ENCODE measurements around the gene NMD3. TPM values are rescaled to one million over a fixed set of nuclear protein-coding genes. Genes with fewer than 3 reads are reported as not detected.

The NMD3 gene
- total RNA-seq, 1 donor from 2014 or later, result 44.0 TPM

DNA sequence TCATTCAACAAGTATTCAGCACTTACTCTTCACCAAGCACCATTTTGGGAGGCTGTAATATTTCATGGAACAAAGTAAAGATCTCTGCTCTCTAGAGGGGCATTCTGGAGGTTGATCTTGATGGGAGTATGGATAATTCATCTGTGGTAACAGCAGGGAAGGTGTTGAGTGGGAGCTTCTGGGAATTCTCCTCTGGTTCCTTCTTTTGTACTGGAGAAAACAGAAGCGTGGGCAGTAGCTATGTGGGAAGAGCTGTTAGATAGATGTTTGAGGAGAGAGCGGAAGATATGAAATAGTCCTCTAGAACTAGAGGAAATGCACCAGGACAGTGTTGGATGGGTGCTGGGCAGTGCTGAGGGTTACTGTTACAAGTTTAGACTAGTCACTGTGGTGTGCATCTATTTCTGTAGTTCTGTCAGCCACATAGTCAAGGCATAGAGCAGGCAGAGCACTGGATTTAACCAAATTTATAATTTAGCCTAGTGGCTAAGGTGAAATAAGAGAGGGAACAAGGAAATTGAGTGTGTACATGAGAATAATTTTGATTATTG is 9.6 kb downstream of the NMD3 start:
- intact Hi-C loops (cut with micrococcal nuclease), result no loop called here

DNA sequence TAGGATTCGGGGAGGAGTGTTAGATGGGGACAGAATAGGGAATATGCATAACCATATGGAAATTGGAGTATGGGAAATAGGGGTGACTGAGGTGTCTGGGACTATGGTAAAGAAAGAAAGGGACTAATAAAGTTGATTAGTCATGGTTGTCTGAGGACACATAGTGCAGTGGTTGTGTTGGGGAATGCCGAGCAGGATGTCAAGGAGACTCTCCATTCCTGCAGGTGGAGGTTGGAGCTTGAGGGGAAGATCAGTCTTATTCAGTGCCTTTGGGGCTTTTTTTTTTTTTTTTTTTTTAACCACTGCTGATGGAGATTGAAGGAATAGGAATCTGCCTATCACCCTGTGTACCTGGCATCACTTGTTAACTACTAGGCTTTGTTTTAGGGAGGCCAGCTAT is 10.8 kb downstream of the NMD3 start:
- intact Hi-C loops (cut with micrococcal nuclease), result no loop called here

DNA sequence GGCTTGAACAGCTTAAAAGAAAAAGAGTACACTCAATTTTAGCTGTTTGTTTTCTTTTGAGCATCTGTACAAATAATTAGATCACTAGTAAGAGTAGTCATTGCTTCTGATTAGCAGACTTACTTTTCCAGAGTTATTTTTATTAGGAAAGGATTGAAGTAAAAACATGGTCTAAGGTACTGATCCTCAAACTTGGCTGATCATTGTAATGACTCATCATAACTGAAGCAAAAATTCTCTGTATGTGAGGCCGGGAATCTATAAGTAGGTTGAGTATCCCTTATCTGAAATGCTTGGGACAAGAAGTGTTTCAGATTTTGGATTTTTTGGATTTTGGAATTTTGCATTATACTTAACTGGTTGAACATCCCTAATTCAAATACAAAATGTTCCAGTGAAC is 12.4 kb downstream of the NMD3 start:
- intact Hi-C loops (cut with micrococcal nuclease), result no loop called here

DNA sequence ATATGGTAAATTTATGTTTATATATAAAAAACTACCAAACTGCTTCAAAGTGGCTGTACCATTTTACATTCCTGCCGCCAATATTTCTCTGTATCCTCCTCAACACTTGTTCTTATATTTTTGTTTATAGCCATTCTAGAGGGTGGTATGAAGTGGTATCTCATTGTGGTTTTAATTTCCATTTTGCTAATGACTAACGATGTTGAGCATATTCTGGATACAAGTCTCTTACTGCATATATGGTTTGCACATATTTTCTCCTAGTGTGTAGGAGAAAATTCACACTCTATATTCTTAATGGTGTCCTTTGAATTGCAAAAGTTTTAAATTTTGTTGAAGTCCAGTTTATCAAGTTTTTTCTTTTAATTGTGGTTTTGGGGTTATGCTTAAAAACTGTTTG is 15.1 kb downstream of the NMD3 start:
- intact Hi-C loops (cut with micrococcal nuclease), result no loop called here

DNA sequence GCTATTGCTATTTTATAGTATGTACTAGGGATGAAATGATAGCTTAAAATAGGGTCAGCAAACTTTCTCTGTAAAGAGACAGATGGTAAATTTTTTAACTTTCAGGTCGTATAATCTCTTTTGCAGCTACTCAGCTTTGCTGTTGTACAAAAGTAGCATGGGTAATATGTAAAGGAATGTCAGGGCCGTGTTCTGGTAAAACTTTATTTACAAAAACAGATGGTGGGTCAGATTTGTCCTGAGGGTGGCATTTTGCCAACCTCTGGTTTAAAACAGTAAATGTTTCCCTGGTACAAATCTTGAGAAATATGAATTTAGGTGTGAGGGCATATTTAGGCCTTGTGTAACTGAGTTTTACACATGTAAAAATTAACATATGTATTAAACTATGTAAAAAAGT is 18.6 kb downstream of the NMD3 start:
- intact Hi-C loops (cut with micrococcal nuclease), result no loop called here

DNA sequence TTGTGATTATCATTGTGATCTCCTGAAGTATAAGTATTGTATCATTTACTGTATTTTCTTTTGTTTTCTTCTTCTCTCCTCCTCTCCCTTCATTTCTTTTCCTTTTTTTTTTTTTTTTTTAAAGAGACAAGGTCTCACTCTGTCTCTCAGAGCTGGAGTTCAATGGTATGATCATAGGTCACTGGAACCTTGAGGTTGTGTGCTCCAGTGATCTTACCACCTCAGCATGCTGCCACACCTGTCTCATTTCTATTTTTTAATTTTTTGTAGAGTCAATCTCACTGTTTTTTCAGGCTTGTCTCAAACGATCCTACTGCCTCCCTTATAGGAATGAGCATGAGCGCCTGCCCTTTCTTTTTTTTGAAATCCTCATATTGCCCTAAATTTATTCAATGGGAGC is 23.4 kb downstream of the NMD3 start:
- intact Hi-C loops (cut with micrococcal nuclease), result no loop called here

DNA sequence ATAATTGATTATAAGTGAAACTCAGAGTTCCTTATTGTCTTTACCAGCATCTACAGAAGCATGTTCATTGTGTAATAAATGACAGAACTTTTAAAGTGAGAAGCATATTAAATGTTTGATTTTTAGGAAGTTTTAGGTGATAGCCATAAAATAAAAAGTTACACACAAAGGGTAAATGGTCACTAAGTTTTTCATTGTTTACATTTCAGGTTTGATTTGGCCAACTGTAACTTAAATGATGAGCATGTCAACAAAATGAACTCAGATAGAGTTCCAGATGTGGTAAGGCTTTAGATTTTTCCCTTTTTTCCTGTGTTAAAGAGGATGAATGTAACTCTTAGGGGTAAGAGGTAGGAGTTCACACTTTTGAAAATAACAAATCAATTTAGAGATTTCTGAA is 25.9 kb downstream of the NMD3 start:
- intact Hi-C loops (cut with micrococcal nuclease), result no loop called here

DNA sequence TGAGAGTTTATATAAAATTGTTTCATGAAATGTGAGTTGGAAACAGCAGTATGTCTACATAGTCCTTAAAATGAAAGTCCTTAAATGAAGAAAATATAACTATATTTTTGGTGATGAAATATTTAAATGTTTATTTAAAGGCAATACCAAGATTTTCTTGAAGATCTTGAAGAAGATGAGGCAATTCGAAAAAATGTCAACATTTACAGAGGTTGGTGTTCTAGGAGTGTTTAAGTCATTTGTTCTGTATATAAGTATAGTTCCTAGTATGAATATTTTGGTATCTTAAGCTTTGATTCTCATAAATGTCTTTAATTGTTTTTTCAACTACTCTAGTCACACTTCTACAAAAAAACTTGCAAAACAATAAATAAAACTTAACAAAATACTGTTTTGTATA is 29.0 kb downstream of the NMD3 start:
- intact Hi-C loops (cut with micrococcal nuclease), result no loop called here

DNA sequence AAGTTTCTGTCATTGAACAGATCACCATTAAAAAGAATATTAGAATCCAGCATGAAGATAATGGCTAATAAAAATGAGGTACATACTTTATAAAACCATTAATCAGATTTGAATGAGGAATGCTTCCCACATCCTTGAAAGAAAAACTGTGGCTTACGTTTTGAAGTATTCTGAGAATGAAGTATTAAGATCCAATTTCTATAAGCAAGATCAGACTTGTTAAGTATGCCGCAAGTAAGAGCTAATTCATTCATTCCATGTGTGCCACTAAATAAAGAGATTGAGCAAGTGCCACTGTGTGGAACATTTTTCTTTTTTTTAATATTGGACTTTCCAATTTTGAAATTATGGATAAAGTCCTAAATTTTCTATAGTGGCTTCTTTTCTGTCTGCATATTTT is 30.6 kb downstream of the NMD3 start:
- intact Hi-C loops (cut with micrococcal nuclease), result no loop called here

DNA sequence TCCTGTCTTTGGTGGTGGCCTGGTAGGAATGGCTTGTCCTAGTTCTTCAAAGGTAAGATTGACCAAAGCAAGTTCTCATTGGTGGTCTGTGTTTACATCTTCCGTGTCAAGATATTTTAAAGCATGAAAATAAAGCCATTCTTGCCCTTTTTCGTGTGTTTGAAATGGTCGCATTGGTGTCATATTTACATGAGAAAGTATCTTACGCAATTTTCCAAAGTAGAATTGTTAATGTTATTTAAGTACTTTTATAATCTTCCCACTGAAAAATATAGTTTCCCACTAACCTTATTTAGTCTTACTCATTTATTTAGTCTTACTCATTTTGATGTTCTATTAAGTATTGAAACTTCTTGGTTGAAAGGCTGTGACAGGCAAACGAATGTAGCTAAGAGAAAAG is 31.0 kb downstream of the NMD3 start:
- intact Hi-C loops (cut with micrococcal nuclease), result no loop called here

DNA sequence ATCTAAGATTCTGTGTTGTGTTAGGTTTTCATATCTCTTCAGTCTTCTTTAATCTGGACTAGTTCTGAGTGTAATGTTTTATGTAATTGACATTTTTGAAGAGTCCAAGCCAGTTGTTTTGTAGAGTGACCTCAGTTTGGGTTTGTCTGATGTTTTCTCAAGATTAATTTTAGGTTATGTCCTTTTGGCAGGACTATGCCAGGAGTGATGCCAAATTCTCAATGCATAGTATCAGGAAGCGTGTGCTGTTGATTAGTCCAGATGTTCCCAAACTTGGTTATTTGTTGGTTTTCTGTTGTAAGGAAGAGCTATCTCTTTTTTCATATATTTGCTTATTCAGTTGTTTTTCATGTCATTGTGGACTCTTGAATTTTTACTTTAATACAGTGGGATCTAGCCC is 32.6 kb downstream of the NMD3 start:
- intact Hi-C loops (cut with micrococcal nuclease), result no loop called here

DNA sequence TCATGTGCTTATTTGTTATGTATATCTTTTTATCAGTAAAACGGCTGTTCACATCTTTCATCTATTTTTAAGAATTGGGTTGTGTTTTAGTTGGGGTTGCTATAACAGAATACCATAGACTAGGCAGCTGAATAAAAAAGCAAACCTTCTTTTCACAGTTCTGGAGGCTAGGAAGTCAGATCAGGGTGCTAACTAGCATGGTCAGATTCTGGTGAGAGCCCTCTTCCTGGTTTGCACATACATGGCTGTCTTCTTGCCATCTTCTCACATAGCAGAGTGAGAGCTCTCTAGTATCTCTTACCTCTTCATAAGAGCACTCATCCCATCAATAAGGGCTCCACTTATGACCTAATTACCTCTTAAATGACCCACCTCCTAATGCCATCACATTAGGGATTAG is 33.8 kb downstream of the NMD3 start:
- intact Hi-C loops (cut with micrococcal nuclease), result no loop called here

DNA sequence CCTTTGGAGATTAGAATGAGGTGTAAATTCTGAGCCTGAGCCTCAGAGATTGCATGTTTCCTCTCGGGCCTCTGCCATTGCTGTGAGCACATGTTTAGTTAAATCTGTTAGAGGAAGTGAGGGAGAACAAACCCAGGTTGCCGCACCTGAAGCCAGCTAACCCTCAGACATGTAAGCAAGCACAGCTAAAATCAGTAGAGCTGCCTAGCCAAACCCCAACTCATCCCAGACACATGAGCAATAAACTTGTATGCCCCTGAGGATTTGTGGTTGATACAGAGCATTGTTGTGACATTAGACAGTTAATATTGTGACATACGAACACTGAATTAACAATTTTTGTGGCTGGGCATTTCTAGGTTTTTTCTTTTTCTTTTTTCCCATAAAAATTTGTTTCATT is 41.9 kb downstream of the NMD3 start:
- intact Hi-C loops (cut with micrococcal nuclease), result no loop called here

DNA sequence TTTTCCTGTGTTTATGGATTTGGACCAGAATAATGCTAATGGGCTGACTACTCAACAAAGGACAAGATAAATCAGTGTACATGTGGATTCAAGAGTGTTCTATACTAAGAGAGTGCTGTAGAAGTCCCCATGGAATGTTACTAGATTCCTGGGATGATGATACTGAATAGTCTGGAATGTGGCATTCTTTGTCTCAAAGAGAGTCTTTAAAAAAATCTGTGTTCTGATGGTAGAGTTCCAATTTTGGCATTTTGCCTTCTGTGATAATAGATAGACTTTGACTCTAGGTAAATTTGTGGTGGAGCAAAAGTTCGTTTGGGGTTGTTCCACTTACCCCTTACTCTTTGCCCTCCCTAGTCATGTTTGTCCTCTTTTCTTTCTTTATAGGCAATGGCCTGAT is 43.7 kb downstream of the NMD3 start:
- intact Hi-C loops (cut with micrococcal nuclease), result no loop called here

DNA sequence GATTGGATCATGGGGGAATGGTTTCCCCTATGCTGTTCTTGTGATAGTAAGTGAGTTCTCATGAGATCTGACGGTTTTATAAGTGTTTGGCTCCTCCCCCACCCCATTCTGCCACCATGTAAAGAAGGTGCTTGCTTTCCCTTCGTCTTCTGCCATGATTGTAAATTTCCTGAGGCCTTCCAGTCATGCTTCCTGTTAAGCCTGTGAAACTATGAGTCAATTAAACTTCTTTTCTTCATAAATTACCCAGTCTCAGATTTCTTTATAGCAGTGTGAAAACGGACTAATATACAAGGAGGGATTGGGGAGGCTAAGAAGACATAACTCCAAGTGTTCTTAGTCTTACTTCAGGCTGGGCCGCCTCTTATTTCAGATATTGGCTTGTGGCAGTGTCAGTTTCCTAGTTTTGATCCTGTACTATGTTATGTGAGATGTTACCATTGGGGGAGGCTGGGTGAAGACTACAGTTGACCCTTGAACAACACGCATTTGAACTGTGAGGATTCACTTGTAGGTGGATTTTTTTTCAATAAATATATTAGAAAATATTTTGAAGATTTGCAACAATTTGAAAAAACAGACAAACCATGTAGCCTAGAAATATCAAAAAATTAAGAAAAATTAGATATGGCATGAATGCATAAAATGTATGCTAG is 44.9 kb downstream of the NMD3 start:
- intact Hi-C loops (cut with micrococcal nuclease), result no loop called here

DNA sequence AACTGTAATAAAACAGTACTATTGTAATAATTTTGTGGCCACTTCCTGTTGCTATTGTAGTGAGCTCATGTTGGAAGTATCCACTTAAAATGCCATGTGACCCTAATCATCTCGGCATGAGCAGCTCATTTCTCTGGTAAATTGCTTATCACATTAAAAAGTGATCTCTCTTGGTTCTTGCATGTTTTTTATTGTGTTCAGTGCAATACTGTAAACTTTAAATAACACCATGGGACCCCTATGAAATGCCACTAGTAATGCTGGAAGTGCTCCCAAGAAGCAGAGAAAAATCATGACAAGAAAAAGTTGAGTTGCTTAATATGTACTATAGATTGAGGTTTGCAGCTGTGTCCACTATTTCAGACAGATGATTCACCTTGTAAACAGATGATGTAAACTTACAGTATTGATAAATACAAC is 45.6 kb downstream of the NMD3 start:
- intact Hi-C loops (cut with micrococcal nuclease), result no loop called here

DNA sequence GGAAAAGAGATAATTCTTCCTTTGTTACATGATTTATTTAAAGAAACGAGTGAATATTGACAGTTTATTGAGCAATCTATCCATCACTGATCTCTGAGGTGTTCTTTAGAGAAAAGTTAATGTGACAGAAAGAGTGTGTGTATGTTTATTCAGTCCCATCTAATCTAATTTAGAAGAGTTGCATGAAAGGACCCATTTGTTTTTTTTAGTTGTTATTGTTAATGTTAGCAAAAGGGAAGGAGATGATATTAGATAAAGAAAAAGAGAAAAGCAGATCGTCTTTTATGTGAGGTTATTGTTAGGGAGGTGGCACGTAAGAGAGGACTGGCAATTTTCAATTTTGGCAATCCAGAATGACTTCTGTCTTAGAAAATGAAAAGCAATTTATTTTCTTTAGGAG is 46.5 kb downstream of the NMD3 start:
- intact Hi-C loops (cut with micrococcal nuclease), result no loop called here

DNA sequence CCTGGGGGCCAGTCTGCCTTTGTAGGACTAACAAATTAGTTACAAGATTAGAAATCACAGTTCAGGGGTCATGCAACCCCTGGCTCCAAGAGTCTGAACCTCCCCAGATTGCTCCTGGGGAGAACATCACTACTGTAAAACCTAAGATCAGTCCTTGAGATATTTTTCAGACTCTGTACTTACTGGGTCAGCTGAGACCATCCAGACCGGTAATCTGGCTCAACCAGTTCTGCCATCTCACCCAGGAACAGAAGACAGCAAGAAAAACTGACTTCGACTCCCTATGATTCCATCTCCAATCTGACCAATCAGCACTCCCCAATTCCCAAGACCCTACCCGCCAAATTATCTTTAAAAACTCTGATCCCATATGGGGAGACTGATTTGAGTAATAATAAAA is 47.5 kb downstream of the NMD3 start:
- intact Hi-C loops (cut with micrococcal nuclease), result no loop called here

DNA sequence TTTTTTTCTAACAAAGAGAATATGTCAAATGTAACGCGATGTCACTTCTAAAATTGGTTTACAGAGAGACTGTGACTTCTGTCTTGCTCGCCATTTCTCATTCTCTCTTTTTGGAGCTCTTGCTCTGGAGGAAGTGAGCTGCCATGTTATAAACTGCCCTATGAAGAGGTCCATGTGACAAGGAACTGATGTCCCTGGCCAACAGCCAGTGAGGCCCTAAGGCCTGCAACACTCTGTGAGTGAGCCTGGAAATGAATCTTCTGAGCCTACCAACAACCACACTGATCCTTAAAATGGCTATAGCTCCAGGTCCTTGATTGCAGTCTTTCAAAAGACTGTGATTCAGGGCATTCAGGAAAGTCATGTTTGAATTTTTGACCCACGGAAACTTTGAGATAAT is 49.9 kb downstream of the NMD3 start:
- intact Hi-C loops (cut with micrococcal nuclease), result loop anchor here (5.0 kb wide), 2 partner anchors 314 to 564 kb away; no protein-coding TSS in a partner anchor

DNA sequence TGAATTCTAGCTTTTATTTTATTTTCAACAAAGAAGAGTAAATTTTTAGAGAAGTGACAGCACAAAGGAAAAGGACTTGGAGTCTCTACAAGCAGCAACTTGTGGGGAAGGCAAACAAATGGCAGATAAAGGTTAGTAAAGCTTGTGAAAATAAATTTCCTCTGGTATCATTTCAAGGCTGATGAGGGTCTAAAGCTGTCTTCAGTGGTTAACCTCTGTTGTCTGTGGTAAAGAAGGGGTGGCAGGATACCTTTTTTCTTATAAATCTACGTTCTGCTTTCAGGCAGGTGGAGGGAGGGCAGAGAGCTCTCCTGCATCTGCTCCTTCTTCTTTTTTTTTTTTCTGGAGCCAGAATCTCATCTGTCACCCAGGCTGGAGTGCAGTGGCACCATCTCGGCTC is 50.5 kb downstream of the NMD3 start:
- intact Hi-C loops (cut with micrococcal nuclease), result loop anchor here (5.0 kb wide), 2 partner anchors 314 to 564 kb away; no protein-coding TSS in a partner anchor

DNA sequence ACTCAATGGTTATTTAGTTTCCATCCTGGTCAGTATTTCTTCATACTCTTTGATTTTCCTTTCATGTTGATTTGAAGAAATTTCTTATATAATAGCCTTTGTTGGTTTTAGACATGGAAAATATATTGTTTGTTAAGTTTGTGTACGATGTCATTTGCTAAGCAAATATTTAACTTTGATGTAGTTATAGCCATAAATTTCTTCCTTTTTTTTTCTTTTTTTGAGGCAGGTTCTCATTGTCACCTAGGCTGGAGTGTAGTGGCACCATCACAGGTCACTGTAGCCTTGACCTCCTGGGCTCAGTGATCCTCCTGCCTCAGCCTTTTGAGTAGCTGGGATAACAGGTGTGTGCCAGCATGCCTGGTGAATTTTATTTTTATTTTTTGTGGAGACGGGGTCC is 51.4 kb downstream of the NMD3 start:
- intact Hi-C loops (cut with micrococcal nuclease), result loop anchor here (5.0 kb wide), 2 partner anchors 315 to 565 kb away; no protein-coding TSS in a partner anchor

DNA sequence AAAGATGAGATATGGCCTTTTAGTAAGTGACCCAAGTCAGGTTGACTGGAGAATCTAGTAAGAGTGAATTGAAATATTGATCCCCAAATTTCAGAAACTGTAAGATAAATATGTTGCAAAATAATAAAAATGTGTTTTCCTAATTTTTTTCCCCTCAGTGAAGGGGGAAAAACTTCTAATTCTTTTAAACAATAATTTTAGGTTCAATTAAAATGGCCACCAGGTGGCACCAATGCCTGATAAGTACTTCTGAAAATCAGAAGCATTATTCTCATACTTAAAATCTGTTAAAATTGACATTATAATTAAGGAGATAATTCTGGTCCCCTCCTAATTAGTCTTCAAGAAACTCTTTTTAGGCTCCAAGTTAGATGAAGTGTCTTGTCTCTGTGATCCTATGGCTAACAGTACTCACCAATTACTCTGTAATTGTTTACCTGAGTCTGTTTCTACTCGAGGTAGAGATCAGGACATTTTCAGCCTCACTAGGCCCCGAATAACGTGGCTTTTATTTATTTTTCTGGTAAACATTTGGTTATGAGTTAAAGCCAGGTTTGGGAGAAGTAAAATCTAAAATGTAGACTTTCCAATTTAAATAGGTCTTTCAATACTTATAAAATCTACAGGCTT is 52.6 kb downstream of the NMD3 start:
- intact Hi-C loops (cut with micrococcal nuclease), result loop anchor here (1.0 to 5.0 kb wide), 5 partner anchors 136 to 566 kb away; no protein-coding TSS in a partner anchor

All from T-helper 2 cell treated with Interferon-gamma antibody and Interleukin-4, amounts not matched to agents 100 ng/mL and 5 ng/mL, for 36 hours (primary cell).